Astrocyte (in vitro differentiated cells and primary cell): ENCODE measurements around the gene CACNB2. TPM values are rescaled to one million over a fixed set of nuclear protein-coding genes. Genes with fewer than 3 reads are reported as not detected.

Experiments used
- DNase-seq: peaks from one replicate; pipeline ENCODE4 v3.0.0-alpha.2; 2010; ENCODE audit warnings: low read depth
- FAIRE-seq: peaks from 2 replicates; lab custom pipeline; 2011; peaks lifted over from hg19 to GRCh38; lab: Jason Lieb, UNC
- H2AFZ ChIP-seq: 2 replicates; pipeline ENCODE4 v1.6.0; 2012; ENCODE audit warnings: low read depth, low read length, inconsistent platforms
- H3K27ac ChIP-seq: 2 replicates; pipeline ENCODE4 v1.5.1; 2011; ENCODE audit warnings: low read depth, low read length, inconsistent platforms
- H3K27me3 ChIP-seq: 2 replicates; pipeline ENCODE4 v1.6.0; 2011; ENCODE audit warnings: low read length, inconsistent platforms; ENCODE audit not compliant: insufficient read depth
- H3K36me3 ChIP-seq: 2 replicates; pipeline ENCODE4 v1.5.1; 2011; ENCODE audit warnings: low read length, inconsistent platforms; ENCODE audit not compliant: insufficient read depth
- H3K4me1 ChIP-seq: 2 replicates; pipeline ENCODE4 v1.5.1; 2011; ENCODE audit warnings: low read length, inconsistent platforms; ENCODE audit not compliant: insufficient read depth
- H3K4me2 ChIP-seq: 2 replicates; pipeline ENCODE4 v1.6.0; 2012; ENCODE audit warnings: low read length, inconsistent platforms
- H3K4me3 ChIP-seq: 2 replicates; pipeline ENCODE4 v1.5.1; 2011; ENCODE audit warnings: low read depth, mild to moderate bottlenecking, low read length, inconsistent platforms; ENCODE audit not compliant: insufficient read depth
- H3K79me2 ChIP-seq: 2 replicates; pipeline ENCODE4 v1.6.0; 2012; ENCODE audit warnings: mild to moderate bottlenecking, low read length, inconsistent platforms; ENCODE audit not compliant: insufficient read depth
- H3K9ac ChIP-seq: 2 replicates; pipeline ENCODE4 v1.6.0; 2012; ENCODE audit warnings: mild to moderate bottlenecking, low read length, inconsistent platforms
- H3K9me3 ChIP-seq: 2 replicates; pipeline ENCODE4 v1.5.1; 2012; ENCODE audit warnings: low read depth, mild to moderate bottlenecking, low read length, inconsistent platforms; ENCODE audit not compliant: insufficient read depth
- H4K20me1 ChIP-seq: 2 replicates; pipeline ENCODE4 v1.6.0; 2012; ENCODE audit warnings: low read length, inconsistent platforms; ENCODE audit not compliant: insufficient read depth
- H3K27ac Mint-ChIP-seq: one replicate; pipeline ENCODE4 v1.8.0; 2021; ENCODE audit warnings: mild to moderate bottlenecking, mixed read lengths; ENCODE audit not compliant: unreplicated experiment
- H3K27me3 Mint-ChIP-seq: one replicate; pipeline ENCODE4 v1.8.0; 2021; ENCODE audit warnings: low read depth, mixed read lengths; ENCODE audit not compliant: unreplicated experiment
- H3K36me3 Mint-ChIP-seq: one replicate; pipeline ENCODE4 v1.8.0; 2021; ENCODE audit warnings: low read depth, mixed read lengths; ENCODE audit not compliant: unreplicated experiment
- H3K4me1 Mint-ChIP-seq: one replicate; pipeline ENCODE4 v1.8.0; 2021; ENCODE audit warnings: low read depth, mixed read lengths; ENCODE audit not compliant: unreplicated experiment
- H3K4me3 Mint-ChIP-seq: one replicate; pipeline ENCODE4 v1.8.0; 2021; ENCODE audit warnings: mild to moderate bottlenecking, moderate library complexity, mixed read lengths; ENCODE audit not compliant: unreplicated experiment
- H3K9me3 Mint-ChIP-seq: one replicate; pipeline ENCODE4 v1.8.0; 2021; ENCODE audit warnings: mild to moderate bottlenecking, mixed read lengths; ENCODE audit not compliant: unreplicated experiment
- EZH2 ChIP-seq: IDR thresholded peaks from 2 replicates; pipeline ENCODE4 v1.6.1; 2012; ENCODE audit warnings: mild to moderate bottlenecking, low read length, inconsistent platforms; ENCODE audit not compliant: insufficient read depth
- total RNA-seq: library from RNA; stranded (reverse); gene quantifications from 2 replicates; pipeline ENCODE4 v1.2.1, GENCODE V29; 2021
- TF ChIP-seq, protein P1 (sequence below): IDR thresholded peaks from 2 replicates; pipeline ENCODE4 v1.5.1; 2011; ENCODE audit warnings: low read depth, mild to moderate bottlenecking, inconsistent platforms, low read length, moderate library complexity; ENCODE audit not compliant: insufficient read depth

CACNB2 gene
- total RNA-seq, 1 donor from 2014 or later: 0.66 TPM

DNA sequence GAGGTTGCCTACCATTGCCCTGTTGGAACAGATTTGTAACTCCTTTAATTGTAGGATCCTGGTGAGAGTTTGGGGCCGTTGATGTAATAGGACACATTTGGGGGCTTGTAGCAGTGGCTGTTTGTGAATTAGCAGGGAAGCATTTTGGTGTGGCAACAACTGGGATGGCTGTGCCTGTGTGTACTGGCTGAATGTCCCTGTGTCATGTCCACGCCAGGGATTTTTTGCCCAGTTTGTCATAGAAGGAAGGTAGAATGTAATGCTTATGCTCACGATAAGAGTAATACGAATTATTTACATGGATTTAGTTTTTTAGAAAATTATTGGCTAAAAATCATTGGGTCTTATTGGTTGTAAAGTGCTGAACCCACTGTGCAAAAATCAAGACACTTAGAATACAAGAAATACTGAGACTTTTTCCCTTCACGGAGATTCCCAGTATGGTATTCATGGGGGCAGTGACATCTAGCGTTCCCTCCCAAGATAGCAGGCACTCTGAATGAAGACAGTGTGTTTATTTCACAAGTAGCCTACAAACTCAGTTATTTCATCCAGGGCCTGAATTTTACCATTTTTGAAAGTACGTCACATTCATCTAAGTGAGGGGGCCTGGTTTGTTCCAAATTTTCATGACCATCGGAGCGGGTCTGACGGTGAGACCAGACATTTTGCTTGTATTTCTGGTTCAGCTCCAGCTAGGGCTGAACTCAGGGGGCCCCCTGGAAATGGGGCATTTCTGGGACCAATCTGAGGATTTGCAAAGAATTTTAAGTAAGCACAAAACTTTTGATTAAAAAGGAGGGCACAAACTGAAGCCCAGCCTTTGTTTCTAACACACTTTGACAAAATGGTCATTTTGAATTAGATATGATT, 74.7 kb downstream of the CACNB2 start:
- no peak for TF ChIP-seq EZH2
- TF ChIP-seq, protein P1, sequence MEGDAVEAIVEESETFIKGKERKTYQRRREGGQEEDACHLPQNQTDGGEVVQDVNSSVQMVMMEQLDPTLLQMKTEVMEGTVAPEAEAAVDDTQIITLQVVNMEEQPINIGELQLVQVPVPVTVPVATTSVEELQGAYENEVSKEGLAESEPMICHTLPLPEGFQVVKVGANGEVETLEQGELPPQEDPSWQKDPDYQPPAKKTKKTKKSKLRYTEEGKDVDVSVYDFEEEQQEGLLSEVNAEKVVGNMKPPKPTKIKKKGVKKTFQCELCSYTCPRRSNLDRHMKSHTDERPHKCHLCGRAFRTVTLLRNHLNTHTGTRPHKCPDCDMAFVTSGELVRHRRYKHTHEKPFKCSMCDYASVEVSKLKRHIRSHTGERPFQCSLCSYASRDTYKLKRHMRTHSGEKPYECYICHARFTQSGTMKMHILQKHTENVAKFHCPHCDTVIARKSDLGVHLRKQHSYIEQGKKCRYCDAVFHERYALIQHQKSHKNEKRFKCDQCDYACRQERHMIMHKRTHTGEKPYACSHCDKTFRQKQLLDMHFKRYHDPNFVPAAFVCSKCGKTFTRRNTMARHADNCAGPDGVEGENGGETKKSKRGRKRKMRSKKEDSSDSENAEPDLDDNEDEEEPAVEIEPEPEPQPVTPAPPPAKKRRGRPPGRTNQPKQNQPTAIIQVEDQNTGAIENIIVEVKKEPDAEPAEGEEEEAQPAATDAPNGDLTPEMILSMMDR: peak; percentile 97
- H3K79me2 ChIP-seq: no peaks in the 10 kb centered on the region
- no peaks in the 10 kb centered on the region for H3K27me3 Mint-ChIP-seq
- H3K27me3 ChIP-seq: no peaks in the 10 kb centered on the region
- H3K4me1 ChIP-seq: no peaks in the 10 kb centered on the region
- H3K36me3 Mint-ChIP-seq: no peaks in the 10 kb centered on the region
- H3K27ac ChIP-seq: no peak overlapping the region
- H3K9ac ChIP-seq: no peak overlapping the region
- H3K4me3 Mint-ChIP-seq: no peak overlapping the region
- H3K27ac Mint-ChIP-seq: no peak overlapping the region
- no peak overlapping the region for H2AFZ ChIP-seq
- H3K4me2 ChIP-seq: no peak overlapping the region
- FAIRE-seq (peak; percentile 93), DNase-seq (no peak)
- H4K20me1 ChIP-seq: no peaks in the 10 kb centered on the region
- H3K4me3 ChIP-seq: no peak overlapping the region
- peaks cover 9% of the 10 kb centered on the region for H3K4me1 Mint-ChIP-seq
- H3K9me3 ChIP-seq: no peaks in the 10 kb centered on the region
- no peaks in the 10 kb centered on the region for H3K36me3 ChIP-seq
- H3K9me3 Mint-ChIP-seq: no peaks in the 10 kb centered on the region

DNA sequence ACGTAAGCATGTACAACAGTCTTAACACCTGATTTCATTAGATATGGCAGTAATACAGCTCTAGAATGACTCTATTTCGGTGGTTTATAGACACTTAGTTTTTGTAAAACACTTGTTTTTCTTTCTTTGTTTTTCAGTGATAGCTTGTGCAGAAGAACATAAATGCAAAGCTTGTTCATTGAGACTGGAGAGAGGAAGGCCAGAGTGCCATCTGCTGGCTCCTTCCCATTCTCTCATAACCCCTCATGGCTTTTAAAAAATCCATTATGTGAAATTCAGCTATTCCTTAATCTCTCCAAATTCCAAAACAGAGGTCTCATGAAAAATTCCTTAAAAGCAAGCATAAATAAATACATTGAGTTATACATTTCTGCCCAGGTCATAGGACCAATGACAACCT, 76.3 kb downstream of the CACNB2 start:
- DNase-seq (no peak), FAIRE-seq (peak; percentile 79)
- Mint-ChIP-seq H3K36me3 (no peaks in the 10 kb centered on the region), H3K4me1 (peaks cover 9% of the 10 kb centered on the region), H3K27ac (no peak overlapping the region), H3K9me3 (no peaks in the 10 kb centered on the region), H3K4me3 (no peak overlapping the region), H3K27me3 (no peaks in the 10 kb centered on the region)
- H2AFZ ChIP-seq: no peak overlapping the region
- no peak overlapping the region for H3K27ac ChIP-seq
- H3K79me2 ChIP-seq: no peaks in the 10 kb centered on the region
- no peak overlapping the region for H3K9ac ChIP-seq
- H3K4me2 ChIP-seq: no peak overlapping the region
- H3K4me1 ChIP-seq: no peaks in the 10 kb centered on the region
- no peaks in the 10 kb centered on the region for H3K36me3 ChIP-seq
- TF ChIP-seq EZH2: no peak
- TF ChIP-seq, protein P1: peak; percentile 66
- no peak overlapping the region for H3K4me3 ChIP-seq
- no peaks in the 10 kb centered on the region for H4K20me1 ChIP-seq
- H3K27me3 ChIP-seq: no peaks in the 10 kb centered on the region
- no peaks in the 10 kb centered on the region for H3K9me3 ChIP-seq

DNA sequence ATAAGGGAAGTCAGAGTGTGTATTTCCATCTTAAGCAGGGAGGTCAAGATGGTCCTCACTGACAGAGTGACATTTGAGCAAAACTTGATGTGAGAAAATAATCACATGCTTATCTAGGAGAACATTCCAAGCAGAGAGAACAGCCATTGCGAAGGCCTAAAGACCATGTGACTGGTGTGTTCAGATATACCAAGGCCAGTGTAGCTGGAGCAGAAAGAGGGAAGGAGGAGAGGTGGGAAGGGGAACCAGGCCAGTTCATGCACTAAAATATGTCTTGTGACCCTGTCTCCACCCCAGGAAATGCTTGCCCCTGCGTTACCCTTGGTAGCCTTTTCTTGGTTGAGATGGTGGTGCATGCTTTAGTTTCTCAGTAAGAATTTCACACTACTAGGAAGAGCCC, 77.4 kb downstream of the CACNB2 start:
- no peak for DNase-seq
- Histone ChIP-seq H3K9ac (no peak overlapping the region), H3K4me3 (no peak overlapping the region), H3K27ac (no peak overlapping the region), H3K27me3 (no peaks in the 10 kb centered on the region), H3K4me1 (no peaks in the 10 kb centered on the region), H3K79me2 (no peaks in the 10 kb centered on the region), H3K9me3 (no peaks in the 10 kb centered on the region), H4K20me1 (no peaks in the 10 kb centered on the region), H3K4me2 (no peak overlapping the region), H3K36me3 (no peaks in the 10 kb centered on the region), H2AFZ (no peak overlapping the region)
- FAIRE-seq: no peak
- Mint-ChIP-seq H3K36me3 (no peaks in the 10 kb centered on the region), H3K27ac (no peak overlapping the region), H3K9me3 (no peaks in the 10 kb centered on the region), H3K27me3 (no peaks in the 10 kb centered on the region), H3K4me1 (peaks cover 9% of the 10 kb centered on the region), H3K4me3 (no peak overlapping the region)
- TF ChIP-seq EZH2: no peak
- TF ChIP-seq, protein P1: no peak
